ENCODE results near the gene EP400. TPM values are rescaled to one million over a fixed set of nuclear protein-coding genes. Genes with fewer than 3 reads are reported as not detected.

Gene EP400
- total and polyA plus RNA-seq, 2 of the 13 experiments (the other 11 are each of a cell fraction or from before 2014, with no cell fraction given) = 4.9 to 5.0 TPM

DNA sequence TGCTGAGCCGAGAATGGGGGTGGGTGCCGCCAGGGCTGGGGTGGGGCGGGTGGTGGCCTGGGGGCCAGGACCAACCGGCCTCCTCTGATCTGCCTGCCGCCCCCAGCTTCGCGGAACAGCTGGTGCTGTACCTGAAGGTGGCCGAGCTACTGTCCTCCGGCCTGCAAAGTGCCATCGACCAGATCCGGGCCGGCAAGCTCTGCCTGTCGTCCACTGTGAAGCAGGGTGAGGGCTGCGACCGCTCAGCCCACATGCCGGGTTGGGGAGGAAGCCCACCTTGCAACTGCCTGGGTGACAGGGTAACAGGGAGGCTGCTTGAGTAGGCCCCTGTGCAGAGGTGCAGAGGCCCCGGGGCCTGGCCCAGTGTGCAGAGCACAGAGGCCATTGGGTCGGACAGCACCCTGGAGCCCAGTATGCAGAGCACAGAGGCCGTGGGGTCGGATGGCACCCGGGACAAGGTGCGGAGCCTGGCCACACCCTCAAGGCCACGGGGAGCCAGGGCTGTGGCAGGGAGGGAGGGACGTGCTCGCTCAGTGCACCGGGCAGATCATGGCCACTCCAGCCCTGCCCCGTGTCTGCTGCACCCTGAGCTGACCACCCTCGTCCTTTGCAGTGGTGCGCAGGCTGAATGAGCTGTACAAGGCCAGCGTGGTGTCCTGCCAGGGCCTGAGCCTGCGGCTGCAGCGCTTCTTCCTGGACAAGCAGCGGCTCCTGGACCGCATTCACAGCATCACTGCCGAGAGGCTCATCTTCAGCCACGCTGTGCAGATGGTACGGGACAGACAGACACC lies 30.2 kb upstream of the EP400 start (continued):
- TF ChIP-seq ARNTL (CRISPR knock-in tag; IDR thresholded peaks at IDR 0.05) = no peak
- peak; percentile 71; the same call in 1 of the 2 replicates for TF ChIP-seq AKAP8 (CRISPR knock-in tag; IDR thresholded peaks at IDR 0.05)
- peak; percentile 46; the same call in 1 of the 2 replicates for TF ChIP-seq RBFOX2 (IDR thresholded peaks at IDR 0.05; ENCODE audit: low read depth, low read length)
- TF ChIP-seq, protein P1, sequence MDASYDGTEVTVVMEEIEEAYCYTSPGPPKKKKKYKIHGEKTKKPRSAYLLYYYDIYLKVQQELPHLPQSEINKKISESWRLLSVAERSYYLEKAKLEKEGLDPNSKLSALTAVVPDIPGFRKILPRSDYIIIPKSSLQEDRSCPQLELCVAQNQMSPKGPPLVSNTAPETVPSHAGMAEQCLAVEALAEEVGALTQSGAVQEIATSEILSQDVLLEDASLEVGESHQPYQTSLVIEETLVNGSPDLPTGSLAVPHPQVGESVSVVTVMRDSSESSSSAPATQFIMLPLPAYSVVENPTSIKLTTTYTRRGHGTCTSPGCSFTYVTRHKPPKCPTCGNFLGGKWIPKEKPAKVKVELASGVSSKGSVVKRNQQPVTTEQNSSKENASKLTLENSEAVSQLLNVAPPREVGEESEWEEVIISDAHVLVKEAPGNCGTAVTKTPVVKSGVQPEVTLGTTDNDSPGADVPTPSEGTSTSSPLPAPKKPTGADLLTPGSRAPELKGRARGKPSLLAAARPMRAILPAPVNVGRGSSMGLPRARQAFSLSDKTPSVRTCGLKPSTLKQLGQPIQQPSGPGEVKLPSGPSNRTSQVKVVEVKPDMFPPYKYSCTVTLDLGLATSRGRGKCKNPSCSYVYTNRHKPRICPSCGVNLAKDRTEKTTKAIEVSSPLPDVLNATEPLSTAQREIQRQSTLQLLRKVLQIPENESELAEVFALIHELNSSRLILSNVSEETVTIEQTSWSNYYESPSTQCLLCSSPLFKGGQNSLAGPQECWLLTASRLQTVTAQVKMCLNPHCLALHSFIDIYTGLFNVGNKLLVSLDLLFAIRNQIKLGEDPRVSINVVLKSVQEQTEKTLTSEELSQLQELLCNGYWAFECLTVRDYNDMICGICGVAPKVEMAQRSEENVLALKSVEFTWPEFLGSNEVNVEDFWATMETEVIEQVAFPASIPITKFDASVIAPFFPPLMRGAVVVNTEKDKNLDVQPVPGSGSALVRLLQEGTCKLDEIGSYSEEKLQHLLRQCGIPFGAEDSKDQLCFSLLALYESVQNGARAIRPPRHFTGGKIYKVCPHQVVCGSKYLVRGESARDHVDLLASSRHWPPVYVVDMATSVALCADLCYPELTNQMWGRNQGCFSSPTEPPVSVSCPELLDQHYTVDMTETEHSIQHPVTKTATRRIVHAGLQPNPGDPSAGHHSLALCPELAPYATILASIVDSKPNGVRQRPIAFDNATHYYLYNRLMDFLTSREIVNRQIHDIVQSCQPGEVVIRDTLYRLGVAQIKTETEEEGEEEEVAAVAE (CRISPR knock-in tag; IDR thresholded peaks at IDR 0.05; ENCODE audit: borderline replicate concordance) = no peak
- no peak for TF ChIP-seq MIXL1 (CRISPR knock-in tag; IDR thresholded peaks at IDR 0.05)
- no peak for TF ChIP-seq LCORL (IDR thresholded peaks at IDR 0.05)
- no peak for TF ChIP-seq LCORL (CRISPR knock-in tag; IDR thresholded peaks at IDR 0.05)
- TF ChIP-seq GATAD2A (CRISPR knock-in tag; IDR thresholded peaks at IDR 0.05) = no peak
- TF ChIP-seq ZNF883 (CRISPR knock-in tag; IDR thresholded peaks at IDR 0.05; ENCODE audit: not compliant biosample characterization) = no peak
- TF ChIP-seq ETV5 (CRISPR knock-in tag; IDR thresholded peaks at IDR 0.05; ENCODE audit: borderline replicate concordance) = no peak
- TF ChIP-seq, protein P2, sequence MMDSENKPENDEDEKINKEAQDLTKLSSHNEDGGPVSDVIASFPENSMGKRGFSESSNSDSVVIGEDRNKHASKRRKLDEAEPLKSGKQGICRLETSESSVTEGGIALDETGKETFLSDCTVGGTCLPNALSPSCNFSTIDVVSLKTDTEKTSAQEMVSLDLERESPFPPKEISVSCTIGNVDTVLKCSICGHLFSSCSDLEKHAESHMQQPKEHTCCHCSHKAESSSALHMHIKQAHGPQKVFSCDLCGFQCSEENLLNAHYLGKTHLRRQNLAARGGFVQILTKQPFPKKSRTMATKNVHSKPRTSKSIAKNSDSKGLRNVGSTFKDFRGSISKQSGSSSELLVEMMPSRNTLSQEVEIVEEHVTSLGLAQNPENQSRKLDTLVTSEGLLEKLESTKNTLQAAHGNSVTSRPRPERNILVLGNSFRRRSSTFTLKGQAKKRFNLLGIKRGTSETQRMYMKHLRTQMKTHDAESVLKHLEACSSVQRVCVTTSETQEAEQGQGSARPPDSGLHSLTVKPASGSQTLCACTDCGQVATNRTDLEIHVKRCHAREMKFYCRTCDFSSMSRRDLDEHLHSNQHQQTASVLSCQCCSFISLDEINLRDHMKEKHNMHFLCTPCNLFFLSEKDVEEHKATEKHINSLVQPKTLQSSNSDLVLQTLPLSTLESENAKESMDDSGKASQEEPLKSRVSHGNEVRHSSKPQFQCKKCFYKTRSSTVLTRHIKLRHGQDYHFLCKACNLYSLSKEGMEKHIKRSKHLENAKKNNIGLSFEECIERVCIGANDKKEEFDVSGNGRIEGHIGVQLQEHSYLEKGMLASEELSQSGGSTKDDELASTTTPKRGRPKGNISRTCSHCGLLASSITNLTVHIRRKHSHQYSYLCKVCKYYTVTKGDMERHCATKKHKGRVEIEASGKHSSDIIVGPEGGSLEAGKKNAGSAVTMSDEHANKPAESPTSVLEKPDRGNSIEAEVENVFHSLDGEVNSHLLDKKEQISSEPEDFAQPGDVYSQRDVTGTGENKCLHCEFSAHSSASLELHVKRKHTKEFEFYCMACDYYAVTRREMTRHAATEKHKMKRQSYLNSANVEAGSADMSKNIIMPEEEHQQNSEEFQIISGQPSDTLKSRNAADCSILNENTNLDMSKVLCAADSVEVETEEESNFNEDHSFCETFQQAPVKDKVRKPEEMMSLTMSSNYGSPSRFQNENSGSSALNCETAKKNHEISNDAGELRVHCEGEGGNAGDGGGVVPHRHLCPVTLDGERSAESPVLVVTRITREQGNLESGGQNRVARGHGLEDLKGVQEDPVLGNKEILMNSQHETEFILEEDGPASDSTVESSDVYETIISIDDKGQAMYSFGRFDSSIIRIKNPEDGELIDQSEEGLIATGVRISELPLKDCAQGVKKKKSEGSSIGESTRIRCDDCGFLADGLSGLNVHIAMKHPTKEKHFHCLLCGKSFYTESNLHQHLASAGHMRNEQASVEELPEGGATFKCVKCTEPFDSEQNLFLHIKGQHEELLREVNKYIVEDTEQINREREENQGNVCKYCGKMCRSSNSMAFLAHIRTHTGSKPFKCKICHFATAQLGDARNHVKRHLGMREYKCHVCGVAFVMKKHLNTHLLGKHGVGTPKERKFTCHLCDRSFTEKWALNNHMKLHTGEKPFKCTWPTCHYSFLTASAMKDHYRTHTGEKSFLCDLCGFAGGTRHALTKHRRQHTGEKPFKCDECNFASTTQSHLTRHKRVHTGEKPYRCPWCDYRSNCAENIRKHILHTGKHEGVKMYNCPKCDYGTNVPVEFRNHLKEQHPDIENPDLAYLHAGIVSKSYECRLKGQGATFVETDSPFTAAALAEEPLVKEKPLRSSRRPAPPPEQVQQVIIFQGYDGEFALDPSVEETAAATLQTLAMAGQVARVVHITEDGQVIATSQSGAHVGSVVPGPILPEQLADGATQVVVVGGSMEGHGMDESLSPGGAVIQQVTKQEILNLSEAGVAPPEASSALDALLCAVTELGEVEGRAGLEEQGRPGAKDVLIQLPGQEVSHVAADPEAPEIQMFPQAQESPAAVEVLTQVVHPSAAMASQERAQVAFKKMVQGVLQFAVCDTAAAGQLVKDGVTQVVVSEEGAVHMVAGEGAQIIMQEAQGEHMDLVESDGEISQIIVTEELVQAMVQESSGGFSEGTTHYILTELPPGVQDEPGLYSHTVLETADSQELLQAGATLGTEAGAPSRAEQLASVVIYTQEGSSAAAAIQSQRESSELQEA (CRISPR knock-in tag; IDR thresholded peaks at IDR 0.05; ENCODE audit: not compliant biosample characterization) = no peak
